H1 (cell line): ENCODE data around the gene TADA1.

Source experiments
- CTCF ChIP-seq, 3 experiments: IDR thresholded peaks; 1 replicate in 2 of 3; 2 replicates in 1 of 3; pipeline versions ENCODE4 v1.5.1 to v1.6.1; 2011; ENCODE audit warnings: low read length in 3 of 3, mild to moderate bottlenecking in 3 of 3, inconsistent platforms in 2 of 3, low read depth in 1 of 3, moderate library complexity in 1 of 3; ENCODE audit not compliant: insufficient read depth in 1 of 3; ENCODE audit errors: control extremely low read depth in 1 of 3
- EP300 ChIP-seq, 2 experiments: IDR thresholded peaks; 1 replicate in 1 of 2; 2 replicates in 1 of 2; pipeline ENCODE4 v1.6.1; 2011 to 2012; ENCODE audit warnings: low read depth in 2 of 2, low read length in 2 of 2, mild to moderate bottlenecking in 2 of 2, borderline replicate concordance in 1 of 2, inconsistent platforms in 1 of 2, moderate library complexity in 1 of 2
- RFX5 ChIP-seq: IDR thresholded peaks from 2 replicates; pipeline ENCODE4 v1.6.1; 2011; ENCODE audit warnings: low read depth, low read length, improper control_type of control experiment, borderline replicate concordance
- SUZ12 ChIP-seq: fragments of 200-600 bp; sonication (generic); IDR thresholded peaks from 2 replicates; pipeline ENCODE4 v1.6.1; 2012; ENCODE audit warnings: mild to moderate bottlenecking, inconsistent platforms, low read length, moderate library complexity, mixed read lengths

GRCh38 chr1:166918956-166919316 lies 42.9 kb upstream of the TADA1 start:
- TF ChIP-seq SUZ12 (no peak), CTCF (IDR thresholded peaks at IDR 0.05; ENCODE audit: control extremely low read depth in 1 of 3, insufficient read depth in 1 of 3, low read depth in 1 of 3, low read length in 3 of 3) (no peak), RFX5 (no peak), EP300 (IDR thresholded peaks at IDR 0.05; ENCODE audit: borderline replicate concordance in 1 of 2, low read depth in 2 of 2, low read length in 2 of 2) (no peak)
